ENCODE data around the gene DCDC2B.
"Not testable (repeated sequence)": the region's sequence is repeated elsewhere in the genome, so short reads cannot be mapped to it uniquely, and the experiment has no call there.

The DCDC2B gene

DNA sequence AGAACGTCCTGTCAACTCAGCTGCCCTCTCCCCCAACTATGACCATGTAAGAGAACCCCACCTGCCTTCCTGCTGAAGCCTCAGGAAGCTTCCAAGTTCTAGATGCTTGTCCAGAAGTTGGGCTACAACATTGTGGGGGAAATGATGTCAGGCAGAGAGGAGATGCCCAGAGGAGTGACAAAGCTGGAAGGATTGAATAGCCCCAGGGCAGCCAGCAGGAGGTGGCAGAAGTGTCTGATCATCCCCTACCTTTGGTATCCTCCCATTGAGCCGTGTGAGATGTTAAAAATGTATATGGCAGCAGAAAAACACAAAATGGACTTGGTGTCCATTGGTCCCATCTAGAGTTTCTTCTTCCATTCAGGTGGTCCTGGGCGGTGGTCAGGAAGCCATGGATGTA lies 19.9 kb downstream of the DCDC2B start:
- no peak for DNase-seq

DNA sequence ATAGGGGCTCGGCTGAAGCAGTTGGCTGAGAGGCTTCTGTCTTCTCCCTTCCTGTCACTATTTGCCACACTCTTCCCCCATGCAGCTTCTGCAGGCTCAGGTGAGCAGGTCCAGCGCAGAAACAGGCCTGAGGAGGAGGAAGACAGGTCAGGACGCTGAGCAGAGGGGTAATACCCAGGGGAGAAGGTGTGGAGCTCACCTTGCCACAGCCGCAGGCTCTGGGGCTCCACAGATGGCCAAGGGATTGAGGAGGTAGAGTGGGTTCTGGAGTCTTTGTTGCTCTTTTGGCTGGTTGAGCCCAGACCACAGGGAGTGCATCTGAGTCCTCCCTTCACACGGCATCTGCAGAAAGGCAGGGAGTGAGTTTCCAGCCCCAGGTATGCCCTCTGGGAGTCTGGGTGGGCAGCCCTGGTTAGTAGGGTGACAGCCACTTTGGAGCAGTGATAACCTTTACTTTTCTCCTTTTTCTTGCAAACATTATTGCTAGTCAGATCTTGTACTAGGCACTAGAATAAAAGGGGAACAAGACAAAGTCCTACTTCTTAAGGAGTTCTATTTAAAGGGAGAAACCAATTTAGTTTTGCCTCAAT lies 23.0 kb downstream of the DCDC2B start:
- no peak for DNase-seq

DNA sequence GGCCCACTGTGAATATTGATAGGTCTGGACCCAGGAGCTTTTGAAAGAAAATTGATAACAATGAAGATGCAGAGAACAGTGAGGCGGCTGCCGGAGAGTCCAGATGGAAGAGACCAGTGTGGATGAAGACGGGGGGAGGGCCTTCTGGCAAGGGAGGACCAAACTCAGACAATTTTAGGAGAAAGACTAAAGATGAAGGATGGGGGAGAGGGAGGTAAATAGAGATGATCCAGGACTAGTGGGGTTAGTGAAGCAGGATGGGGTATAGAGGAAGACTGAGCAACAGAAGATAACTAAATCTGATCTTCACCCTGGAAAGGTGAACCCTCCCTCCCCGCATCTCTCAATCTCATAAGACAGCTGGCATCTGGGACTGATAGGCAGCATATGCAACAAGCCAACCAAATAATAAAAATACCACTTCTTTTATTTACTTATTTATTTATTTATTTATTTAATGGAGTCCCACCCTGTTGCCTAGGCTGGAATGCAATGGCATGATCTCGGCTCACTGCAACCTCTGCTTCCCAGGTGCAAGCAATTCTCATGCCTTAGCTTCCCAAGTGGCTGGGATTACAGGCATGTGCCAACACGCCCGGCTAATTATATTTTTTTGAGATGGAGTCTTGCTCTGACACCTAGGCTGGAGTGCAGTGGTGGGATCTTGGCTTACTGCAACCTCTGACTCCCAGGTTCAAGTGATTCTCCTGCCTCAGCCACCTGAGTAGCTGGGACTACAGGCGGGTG lies 23.8 kb downstream of the DCDC2B start:
- no peak for DNase-seq

DNA sequence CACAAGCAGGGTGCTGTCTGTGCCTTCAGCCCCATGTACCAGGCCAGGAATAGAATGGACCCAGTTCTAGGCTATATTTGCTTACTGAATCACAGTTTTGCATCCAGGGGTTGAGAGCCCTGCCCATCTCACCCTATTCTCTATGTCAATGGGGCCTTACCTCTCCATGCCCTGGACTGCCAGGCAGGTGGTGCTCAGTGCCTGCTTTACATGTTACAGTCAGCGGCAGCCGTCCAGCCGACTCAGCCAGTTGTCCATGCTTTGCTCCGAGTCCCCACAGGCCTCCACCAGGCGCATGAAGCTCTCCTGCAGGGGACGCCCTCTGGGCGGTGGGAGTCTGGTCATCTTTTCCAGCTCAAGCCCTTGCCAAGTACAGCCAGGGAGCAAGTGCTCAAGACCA lies 25.9 kb downstream of the DCDC2B start:
- DNase-seq = no peak

DNA sequence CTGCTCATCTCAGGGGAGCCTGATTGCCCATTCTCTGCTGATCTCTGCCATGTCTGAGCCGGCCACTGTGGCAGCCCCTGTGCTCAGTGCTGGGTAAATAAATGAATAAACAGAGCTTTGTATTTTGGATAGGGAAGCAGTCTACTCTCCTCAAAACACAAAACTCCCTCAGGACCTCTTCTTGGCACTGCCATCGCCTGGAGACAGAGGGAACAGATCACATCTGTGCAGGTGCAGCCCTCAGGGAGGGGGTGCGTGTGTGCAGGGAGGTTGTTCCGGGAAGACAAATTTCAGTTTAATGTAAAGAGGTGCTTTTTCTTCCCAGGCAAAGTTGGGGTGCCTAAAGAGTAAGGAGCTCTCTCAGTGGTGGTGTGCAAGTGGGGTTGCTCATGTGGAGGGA lies 30.4 kb downstream of the DCDC2B start:
- no peak for DNase-seq

DNA sequence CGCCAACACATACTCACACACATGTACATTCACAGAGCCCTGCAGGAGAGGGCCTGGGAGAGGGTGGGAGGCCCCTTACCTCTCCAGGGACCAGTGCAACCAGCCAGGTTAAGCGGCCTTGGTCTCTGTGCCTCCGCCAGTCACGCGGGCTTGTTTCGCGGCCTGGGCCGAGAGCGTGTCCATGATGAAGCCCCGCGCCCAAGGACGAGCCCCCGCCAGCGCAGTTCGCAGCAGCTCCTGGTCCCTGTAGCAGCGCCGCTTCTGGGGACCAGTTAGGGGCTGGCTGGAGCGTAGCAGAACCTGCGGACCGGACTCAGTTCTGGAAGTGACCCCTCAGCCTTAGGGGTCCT lies 30.9 kb downstream of the DCDC2B start:
- DNase-seq = no peak

DNA sequence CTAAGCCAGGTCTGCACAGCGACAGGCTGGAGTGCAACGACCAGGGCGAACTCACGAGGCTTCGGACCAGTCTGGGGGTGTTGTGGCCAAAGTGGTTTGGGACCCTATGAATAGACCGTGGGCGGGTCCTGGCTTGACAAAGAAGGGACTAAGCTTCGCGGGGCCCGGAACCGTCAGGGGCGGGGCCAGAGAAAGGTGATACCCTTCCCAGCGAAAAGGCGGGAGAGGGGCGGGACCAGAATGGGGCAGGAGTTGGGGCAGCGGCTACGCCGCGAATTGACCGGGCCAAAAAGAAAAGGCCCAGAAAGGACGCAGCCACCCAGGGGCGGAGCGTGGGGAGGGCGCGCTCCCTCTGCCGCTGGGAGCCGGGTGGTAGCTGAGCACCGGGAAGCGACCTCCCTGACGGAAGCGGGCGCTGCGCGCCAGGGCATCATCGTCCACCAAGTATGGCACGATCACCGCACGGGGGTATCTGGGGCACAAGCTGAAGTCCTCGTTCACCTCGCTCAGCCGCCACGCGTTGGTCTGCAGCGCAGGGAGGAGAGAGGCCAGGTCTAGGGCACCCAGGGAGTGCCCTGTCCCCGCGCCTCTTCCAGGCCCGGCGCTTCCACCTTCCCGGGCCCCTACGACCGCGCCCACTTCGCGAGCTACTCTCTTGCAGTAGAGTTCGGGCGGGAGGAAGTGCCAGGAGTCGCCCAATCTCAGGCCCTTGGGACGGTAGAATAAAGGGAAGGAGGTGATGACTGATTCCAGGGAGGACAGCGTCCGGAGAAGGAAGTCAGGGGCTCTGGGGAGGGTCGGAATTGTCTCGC lies 31.5 kb downstream of the DCDC2B start:
- DNase-seq = peak in 1 of 2 donors; percentile 35

DNA sequence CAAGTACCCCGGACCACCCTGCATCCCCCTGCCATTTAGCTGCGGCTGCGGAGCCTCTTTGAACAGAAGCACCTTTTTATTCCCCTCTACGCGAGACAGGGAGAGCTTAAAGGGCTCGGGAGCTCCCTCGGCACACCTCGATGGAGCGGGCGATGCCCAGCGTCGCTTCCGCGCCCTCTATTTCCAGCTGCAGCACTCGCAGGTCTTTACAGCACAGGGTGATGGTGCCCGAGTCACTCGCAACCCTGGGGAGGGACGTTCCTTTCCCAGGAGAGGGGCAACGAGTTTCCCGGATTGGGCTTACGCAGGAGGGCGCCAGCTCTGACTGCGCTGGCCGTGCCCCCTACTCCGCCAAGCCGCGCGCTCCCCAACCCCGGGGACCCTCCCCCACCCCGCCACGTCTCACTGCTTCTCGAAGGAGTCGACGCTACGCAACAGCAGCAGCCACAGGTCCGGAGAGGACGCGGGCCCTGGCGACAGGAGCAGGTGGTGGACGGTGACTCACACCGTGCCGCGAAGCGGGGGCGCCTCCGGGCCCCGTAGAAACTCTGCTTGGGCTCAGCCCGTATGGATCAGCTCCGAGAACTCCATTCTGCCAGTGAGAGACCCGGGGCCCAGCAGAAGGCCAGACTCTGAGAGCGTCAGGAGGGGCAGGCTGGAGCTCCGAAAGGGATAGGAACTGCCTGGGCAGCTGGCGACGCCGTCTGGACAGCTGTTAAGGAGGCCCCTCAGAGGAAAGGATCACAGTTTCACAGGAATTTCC lies 32.3 kb downstream of the DCDC2B start:
- no peak for DNase-seq

DNA sequence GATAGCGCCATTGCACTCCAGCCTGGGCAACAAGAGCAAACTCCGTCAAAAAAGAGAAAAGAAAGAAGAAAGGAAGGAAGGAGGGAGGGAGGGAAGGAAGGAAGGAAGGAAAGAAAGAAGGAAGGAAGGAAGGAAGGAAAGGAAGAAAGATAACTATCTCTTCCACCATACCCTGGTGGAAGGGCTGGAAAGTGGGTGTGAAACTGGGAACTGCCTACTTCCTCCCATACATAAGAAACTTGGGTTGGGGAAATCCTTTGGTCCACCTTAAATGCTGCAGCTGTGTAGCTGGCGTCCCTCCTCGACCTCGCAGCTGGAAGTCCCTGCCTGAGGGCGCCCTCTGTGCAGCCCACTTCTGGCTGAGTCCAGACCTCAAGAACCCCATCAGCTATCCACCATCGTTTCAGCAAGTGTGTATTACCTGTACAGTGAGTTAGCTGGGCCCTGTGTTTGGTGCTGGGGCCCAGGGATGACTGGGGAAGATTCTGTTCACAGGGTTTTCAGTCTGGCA lies 33.5 kb downstream of the DCDC2B start:
- DNase-seq = no peak

DNA sequence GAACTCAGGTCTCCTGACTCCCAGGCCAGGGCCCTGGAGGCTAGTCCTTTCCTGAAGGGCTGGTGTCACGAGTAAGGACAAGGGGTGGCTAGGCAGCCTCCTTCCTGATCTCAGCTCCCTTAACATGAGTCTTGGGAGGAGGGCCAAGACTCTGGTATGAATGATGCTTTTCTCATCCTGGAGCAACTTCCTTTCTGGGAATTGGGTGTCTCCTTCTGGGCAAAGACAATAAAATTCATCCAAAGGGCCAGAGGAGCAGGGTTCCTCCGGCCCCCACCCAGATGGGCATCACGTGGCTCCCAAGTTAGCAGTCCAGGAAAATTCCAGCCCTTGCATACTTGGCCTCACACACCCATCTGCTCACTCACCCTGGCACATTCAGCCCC lies 38.0 kb downstream of the DCDC2B start, which contains the start of gene FAM167B:
FAM167B (plus strand) TSS at position 335 of the 386 bp plus-strand sequence. CDS start 200 bp downstream, outside the sequence.
- no peak for DNase-seq

DNA sequence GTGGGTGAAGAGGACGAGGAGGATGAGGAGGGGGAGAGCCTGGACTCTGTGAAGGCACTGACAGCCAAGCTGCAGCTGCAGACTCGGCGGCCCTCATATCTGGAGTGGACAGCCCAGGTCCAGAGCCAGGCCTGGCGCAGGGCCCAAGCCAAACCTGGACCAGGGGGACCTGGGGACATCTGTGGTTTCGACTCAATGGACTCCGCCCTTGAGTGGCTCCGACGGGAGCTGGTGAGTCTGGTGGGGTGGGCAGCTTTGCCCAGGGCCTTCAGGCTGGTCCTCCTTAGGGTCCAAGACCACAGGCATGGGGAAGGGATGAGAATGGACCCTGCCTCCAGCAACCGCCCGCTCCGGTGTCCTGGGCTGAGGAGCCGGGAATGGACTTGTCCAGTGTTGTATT lies 38.6 kb downstream of the DCDC2B start:
- no peak for DNase-seq

DNA sequence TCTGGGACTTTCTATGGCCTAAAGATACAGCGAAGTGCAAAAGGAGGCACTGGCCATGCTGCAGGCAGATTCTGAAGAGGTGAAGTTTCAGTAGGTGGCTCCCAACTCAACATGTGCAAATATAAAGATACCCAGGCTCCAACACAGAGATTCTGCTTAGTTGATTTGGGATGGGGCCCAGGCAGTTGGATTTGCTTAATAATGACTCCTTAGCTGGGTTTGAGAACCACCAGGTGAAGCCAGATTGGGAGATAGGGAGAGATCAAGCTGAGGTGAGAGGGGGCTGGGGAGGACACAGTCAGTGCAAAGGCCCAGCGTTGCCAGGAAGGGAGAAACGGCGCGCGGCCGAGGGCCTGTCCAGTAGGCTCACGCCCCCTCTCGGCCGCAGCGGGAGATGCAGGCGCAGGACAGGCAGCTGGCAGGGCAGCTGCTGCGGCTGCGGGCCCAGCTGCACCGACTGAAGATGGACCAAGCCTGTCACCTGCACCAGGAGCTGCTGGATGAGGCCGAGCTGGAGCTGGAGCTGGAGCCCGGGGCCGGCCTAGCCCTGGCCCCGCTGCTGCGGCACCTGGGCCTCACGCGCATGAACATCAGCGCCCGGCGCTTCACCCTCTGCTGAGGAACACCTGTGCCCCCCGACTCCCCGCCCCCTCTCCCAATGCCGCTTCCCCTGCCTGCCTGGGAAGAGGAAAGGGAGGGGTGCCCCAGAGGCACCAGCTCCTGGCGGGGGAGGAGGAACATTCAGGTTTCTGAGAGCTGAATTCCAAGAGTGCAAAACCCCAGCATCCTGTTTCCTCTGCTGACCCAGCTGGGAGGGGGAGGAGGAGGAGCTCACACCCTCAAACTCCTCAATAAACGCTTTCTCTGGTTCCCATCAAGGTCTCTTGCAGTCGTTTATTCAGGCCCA lies 39.3 kb downstream of the DCDC2B start:
- peak; percentile 86 to 87 for DNase-seq

DNA sequence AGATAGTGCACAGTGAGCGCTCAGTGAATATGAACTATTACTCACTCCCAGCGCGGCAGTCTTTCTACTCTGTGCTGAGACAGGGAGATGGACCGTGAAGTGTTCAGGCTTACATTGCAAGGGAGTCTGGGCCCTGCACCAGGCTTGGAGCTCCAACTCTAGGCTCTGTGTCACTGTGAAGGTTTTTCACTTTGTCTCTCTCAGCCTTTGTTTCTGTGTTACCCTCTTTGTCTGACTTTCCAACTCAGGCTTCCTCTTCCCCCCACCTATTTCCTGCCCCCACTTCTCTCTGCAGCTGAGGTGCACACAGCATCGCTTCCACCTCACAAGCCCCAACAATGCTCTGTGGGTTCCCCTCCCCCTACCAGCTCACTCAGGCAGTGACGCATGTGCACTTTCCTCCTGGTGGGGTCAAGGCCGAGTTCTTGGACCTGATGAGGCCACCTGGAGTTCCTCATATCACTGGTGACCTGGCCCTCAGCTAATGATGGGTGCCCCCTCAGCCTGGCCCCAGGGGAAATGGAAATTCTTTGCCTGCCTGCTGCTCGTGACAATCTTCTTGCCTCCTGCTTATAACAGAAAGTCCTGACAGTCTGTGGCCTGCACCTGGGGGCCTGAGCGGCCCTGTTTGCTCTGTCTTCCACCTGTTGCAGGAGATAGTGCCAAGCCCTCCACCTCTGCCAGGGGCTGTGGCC lies 41.1 kb downstream of the DCDC2B start:
- peak; percentile 60 to 63 for DNase-seq

DNA sequence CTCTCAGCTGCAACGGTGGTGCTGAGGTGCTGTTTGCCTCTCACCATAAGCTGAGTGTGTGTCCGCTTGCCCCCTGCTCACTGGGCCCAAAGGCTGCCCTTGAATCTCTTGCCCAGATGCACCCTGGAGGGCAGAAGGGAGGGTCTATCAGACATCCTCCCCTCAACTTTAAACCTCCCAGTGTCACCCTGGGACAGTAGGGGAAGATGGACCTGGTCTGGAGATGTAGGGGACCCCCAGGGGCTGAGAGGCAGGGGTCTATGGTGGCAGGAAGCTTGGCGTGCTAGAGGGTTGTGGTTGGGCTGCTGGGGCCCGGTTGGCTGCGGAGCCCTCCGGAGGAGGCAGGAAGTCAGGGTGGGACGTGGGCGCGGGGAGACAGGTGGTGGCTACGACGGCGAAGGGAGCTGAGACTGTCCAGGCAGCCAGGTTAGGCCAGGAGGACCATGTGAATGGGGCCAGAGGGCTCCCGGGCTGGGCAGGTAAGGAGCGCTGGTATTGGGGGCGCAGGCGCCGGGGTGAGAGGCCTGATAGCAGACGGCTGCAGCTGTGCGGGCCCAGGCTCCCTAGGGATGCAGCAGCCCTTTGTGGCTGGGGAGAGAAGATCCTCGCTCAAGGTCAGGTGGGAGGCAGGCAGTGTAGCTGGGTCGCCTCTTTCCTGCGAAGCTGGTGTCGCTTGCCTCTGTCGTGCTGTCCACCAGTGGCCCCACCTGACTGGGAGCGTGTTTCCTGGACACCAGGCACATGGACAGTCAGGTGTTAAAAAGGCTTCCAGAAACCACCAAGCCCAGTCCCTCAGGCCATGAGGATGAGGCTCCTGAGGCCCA lies 42.2 kb downstream of the DCDC2B start, which contains the start of gene LCK:
LCK (plus strand) TSS at position 373 of the 824 bp plus-strand sequence. CDS start 23,065 bp downstream, outside the sequence.
- peak; percentile 59 to 69 for DNase-seq

DNA sequence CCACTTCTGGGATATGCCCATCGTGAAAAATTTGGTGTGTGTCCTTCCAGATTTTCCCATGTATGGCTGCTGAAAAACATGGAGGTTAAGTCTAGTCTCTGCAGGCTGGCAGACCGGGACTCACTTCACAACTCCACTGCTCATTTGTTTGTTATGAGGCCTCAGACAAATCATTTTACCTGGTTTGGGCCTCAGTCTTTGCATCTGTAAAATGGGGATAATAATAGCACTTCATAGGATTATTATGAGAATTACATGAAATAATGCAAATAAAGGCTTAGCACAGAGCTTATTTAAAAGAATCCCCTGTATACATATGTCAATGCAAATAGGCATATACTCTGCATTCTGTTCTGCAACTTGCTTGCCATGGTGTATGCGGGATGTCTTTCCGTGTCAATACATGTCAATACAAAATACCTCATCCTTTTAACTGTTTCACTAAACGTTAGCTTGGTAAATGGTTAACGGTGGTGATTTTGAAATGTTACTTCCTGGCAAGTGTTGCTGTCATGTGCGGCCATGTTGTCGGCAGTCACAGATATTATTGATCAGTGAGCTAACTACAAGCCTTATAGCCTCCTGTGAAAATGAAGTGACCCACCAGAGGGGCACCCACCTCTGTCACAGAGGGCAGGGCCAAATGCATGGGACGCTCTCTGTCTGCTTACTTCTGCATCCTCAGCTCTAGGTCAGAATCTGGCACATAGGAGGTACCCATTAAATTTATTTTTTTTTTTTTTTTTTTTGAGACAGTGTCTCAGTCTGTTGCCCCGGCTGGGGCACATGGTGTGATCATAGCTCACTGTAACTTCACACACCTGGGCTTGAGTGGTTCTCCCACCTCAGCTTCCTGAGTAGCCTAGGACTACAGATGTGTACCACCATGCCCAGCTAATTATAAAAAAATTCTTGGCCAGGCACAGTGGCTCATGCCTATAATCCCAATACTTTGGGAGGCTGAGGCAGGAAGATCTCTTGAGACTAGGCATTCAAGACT lies 46.5 kb downstream of the DCDC2B start:
- DNase-seq = no peak

DNA sequence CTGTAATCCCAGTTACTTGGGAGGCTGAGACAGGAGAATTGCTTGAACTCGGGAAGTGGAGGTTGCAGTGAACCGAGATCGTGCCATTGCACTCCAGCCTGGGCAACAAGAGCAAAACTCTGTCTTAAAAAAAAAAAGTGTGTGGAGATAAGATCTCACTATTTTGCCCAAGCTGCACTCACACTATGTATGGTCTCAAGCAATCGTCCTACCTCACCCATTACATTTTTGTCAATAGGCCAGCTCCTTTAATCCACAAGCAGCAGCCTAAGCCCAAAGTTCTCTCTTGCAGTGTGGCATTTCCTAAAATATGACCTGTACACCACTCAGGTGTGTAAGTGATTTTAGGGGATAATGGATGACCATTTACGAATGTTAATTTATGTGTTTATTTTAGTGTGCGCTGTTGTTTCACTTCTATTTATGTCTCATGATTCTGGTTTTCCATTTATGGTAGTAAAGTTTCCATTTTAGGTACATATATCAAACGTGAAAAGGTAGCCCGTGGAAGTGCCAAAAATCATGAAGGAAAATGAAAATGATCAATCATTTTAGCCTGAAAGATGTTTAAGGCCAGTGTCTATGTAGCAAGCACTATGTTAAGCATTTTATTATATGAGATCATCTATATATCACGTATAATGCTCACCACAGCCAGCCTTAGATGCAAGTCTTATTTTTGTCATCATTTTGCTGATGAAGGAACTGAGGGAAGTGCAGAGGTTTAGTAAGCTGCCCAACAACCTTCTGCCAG lies 47.8 kb downstream of the DCDC2B start:
- no peak for DNase-seq

DNA sequence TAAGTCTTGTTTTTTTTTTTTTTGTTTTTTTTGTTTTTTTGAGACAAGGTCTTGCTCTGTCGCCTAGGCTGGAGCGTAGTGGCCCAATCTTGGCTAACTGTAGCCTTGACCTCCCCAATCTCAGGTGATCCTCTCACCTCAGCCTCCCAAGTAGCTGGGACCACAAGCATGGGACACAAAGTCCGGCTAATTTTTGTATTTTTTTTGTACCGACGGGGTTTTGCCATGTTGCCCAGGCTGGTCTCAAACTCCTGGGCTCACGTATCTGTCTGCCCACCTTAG lies 48.3 kb downstream of the DCDC2B start:
- DNase-seq = no peak

DNA sequence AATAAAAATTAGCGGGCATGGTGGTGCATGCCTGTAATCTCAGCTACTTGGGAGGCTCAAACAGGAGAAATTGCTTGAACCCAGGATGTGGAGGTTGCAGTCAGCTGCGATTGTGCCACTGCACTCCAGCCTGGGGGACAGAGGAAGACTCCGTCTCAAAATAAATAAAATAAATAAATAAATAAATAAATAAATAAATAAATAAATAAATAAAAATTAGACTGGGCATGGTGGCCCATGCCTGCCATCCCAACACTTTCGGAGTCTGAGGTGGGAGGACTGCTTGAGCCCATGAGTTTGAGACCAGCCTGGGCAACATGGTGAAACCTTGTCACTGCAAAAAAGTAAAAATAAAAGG lies 54.3 kb downstream of the DCDC2B start:
- DNase-seq = not testable (repeated sequence)
